Measurements from ENCODE around the gene TEAD2. TPM values are rescaled to one million over a fixed set of nuclear protein-coding genes. Genes with fewer than 3 reads are reported as not detected.

Gene TEAD2
- total RNA-seq, 1 experiment from 2014 or later = 2.4 TPM

DNA sequence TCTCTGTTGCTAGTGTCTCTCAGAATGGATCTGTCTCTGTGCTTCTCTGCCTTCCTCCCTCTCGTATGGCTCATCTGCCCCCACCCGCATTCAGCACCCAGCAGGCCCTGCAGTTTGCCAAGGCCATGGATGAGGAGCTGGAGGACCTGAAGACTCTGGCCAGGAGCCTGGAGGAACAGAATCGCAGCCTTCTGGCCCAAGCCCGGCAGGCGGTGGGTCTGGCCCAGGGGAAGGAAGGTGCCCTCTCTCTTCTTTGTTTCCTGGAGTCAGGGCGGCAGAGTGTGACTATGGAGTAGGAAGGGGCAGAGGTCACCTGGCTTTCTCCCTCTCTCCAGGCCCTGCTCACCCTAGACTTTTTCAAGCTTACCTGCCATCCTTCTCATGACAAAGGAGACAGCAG, 36.7 kb upstream of the TEAD2 start:
- no peak for DNase-seq
- CTCF ChIA-PET = no interaction called here
- no TSS peak for BruUV-seq (replicated peaks)
- Mint-ChIP-seq H3K4me3 (ENCODE audit: low read depth, unreplicated experiment) (no peak overlapping the region), H3K36me3 (ENCODE audit: insufficient read depth, unreplicated experiment) (no peaks in the 10 kb centered on the region), H3K9me3 (ENCODE audit: low read depth, unreplicated experiment) (no peaks in the 10 kb centered on the region), H3K27me3 (ENCODE audit: unreplicated experiment) (peaks cover 61% of the 10 kb centered on the region), H3K27ac (ENCODE audit: unreplicated experiment) (no peak overlapping the region), H3K4me1 (ENCODE audit: low read depth, unreplicated experiment) (no peaks in the 10 kb centered on the region)
- TF ChIP-seq CTCF (IDR thresholded peaks at IDR 0.05; ENCODE audit: unreplicated experiment) = no peak
- intact Hi-C loops (cut with micrococcal nuclease; ENCODE audit: unreplicated experiment) = no loop called here

DNA sequence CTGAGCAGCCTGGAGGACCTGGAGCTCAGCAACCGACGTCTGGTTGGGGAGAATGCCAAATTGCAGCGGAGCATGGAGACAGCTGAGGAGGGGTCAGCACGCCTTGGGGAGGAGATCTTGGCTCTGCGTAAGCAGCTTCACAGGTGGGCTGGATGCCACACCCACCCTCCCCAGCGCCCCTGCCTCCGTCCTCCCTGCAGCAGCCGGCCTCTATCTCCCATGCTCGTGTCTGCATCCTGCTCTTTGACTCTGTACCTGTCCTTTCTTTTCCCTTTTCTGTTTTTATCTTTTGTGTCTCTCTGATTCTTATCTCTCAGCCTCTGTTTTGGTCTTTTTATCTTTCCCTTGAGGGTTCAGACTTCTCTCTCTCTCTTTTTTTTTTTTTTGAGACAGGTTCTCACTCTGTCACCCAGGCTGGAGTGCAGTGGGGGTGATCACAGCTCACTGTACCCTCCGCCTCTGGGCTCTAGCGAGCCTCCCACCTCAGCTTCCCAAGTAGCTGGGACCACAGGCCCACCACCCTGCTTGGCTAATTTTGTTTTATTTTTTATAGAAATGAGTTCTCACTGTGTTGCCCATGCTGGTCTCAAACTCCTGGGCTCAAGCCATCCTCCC, 35.9 kb upstream of the TEAD2 start:
- CTCF ChIA-PET = interaction anchor here (0.7 to 1.2 kb wide), 2 partner anchors 8 to 41 kb away, joined by 3 to 12 read pairs; no protein-coding TSS in a partner anchor
- BruUV-seq (replicated peaks) = no TSS peak
- no peak for TF ChIP-seq CTCF (IDR thresholded peaks at IDR 0.05; ENCODE audit: unreplicated experiment)
- intact Hi-C loops (cut with micrococcal nuclease; ENCODE audit: unreplicated experiment) = no loop called here
- H3K27me3 Mint-ChIP-seq (ENCODE audit: unreplicated experiment) = peaks cover 56% of the 10 kb centered on the region
- H3K27ac Mint-ChIP-seq (ENCODE audit: unreplicated experiment) = no peak overlapping the region
- no peaks in the 10 kb centered on the region for H3K36me3 Mint-ChIP-seq (ENCODE audit: insufficient read depth, unreplicated experiment)
- no peaks in the 10 kb centered on the region for H3K9me3 Mint-ChIP-seq (ENCODE audit: low read depth, unreplicated experiment)
- no peaks in the 10 kb centered on the region for H3K4me1 Mint-ChIP-seq (ENCODE audit: low read depth, unreplicated experiment)
- no peak for DNase-seq
- H3K4me3 Mint-ChIP-seq (ENCODE audit: low read depth, unreplicated experiment) = no peak overlapping the region

DNA sequence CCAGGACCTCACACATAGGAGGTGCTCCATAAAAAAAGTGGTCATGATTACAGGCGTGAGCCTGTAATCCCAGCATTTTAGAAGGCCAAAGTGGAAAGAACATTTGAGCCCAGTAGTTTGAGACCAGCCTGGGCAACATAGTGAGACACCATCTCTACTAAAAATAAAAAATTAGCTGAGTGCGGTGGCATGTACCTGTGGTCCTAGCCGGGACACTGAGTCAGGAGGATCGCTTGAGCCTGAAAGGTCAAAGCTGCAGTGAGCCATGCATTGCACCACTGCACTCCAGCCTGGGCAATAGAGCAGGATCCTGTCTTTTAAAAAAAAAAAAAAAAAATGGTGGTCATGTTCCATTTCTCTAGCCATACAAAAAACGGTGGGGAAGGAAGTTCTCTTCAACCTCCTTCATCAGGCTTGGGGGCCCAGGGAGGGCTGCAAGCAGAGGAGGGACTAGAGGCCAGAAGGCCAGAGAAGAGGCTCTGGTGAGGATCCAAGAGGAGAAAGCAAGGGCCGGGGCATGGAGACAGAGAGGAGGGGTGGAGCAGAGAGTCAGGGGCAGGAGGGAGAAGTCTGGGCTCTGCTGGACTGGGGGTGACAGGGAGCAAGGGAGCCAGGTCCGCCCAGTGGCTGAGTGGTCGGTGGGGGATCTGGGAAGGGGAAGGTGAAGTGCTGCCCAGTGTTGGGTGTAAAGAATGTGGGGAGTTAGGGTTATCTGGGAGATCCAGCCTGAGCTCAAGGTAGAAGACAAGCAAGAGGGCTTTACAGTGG, 34.7 kb upstream of the TEAD2 start:
- H3K27me3 Mint-ChIP-seq (ENCODE audit: unreplicated experiment) = peaks cover 66% of the 10 kb centered on the region
- H3K27ac Mint-ChIP-seq (ENCODE audit: unreplicated experiment) = no peak overlapping the region
- DNase-seq = no peak
- no peaks in the 10 kb centered on the region for H3K36me3 Mint-ChIP-seq (ENCODE audit: insufficient read depth, unreplicated experiment)
- H3K4me1 Mint-ChIP-seq (ENCODE audit: low read depth, unreplicated experiment) = peaks cover 5% of the 10 kb centered on the region
- intact Hi-C loops (cut with micrococcal nuclease; ENCODE audit: unreplicated experiment) = no loop called here
- H3K9me3 Mint-ChIP-seq (ENCODE audit: low read depth, unreplicated experiment) = no peaks in the 10 kb centered on the region
- TF ChIP-seq CTCF (IDR thresholded peaks at IDR 0.05; ENCODE audit: unreplicated experiment) = no peak
- CTCF ChIA-PET = interaction anchor here (0.5 to 1.2 kb wide), 2 partner anchors 9 to 44 kb away, joined by 3 read pairs; no protein-coding TSS in a partner anchor
- no TSS peak for BruUV-seq (replicated peaks)
- no peak overlapping the region for H3K4me3 Mint-ChIP-seq (ENCODE audit: low read depth, unreplicated experiment)

DNA sequence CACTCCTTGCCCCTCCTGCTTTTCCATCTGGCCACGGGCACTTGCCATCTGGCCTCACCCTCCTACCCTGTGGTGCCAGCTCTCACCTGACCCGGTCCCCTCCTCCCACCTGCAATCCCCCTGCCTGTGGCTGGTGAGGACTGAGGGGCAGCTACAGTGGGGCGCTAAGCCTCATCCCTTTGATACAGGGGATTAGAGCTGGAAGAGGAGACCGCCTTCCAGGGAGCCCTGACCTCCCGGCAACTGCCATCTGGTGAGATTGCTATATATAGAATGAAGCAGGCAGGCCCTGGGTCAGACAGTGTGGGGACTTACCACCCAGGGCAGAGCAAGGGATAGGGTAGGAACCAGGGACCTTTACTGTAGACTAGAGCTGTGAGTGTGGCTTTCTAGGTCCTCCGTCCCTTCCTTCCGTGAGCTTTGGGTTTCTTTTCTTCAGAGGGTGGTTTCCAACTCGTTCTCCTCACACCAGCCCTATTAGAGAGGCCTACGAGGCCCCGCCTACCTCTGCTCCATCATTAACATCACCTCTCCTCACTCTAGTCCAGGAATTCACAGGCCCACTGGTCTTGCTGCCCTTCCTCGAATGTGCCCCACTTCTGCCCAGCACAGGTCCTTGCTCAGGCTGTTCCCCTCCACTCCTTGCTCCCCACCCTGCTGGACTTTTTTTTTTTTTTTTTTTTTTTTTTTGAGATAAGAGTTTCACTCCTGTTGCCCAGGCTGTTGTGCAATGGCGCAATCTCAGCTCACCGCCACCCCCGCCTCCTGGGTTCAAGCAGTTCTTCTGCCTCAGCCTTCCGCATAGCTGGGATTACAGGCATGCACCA, 33.6 kb upstream of the TEAD2 start:
- DNase-seq = no peak
- peaks cover 9% of the 10 kb centered on the region for H3K4me1 Mint-ChIP-seq (ENCODE audit: low read depth, unreplicated experiment)
- H3K36me3 Mint-ChIP-seq (ENCODE audit: insufficient read depth, unreplicated experiment) = no peaks in the 10 kb centered on the region
- CTCF ChIA-PET = interaction anchor here (0.6 to 0.7 kb wide), 2 partner anchors 150 to 321 kb away, joined by 3 read pairs; no protein-coding TSS in a partner anchor
- no peak for TF ChIP-seq CTCF (IDR thresholded peaks at IDR 0.05; ENCODE audit: unreplicated experiment)
- no peak overlapping the region for H3K27ac Mint-ChIP-seq (ENCODE audit: unreplicated experiment)
- no peak overlapping the region for H3K4me3 Mint-ChIP-seq (ENCODE audit: low read depth, unreplicated experiment)
- peaks cover 78% of the 10 kb centered on the region for H3K27me3 Mint-ChIP-seq (ENCODE audit: unreplicated experiment)
- intact Hi-C loops (cut with micrococcal nuclease; ENCODE audit: unreplicated experiment) = no loop called here
- no TSS peak for BruUV-seq (replicated peaks)
- no peaks in the 10 kb centered on the region for H3K9me3 Mint-ChIP-seq (ENCODE audit: low read depth, unreplicated experiment)
